Heart right ventricle (tissue), 16 donors: Measurements from ENCODE around the gene APCDD1. TPM values are rescaled to one million over a fixed set of nuclear protein-coding genes. Genes with fewer than 3 reads are reported as not detected.

Experiments used
- ATAC-seq, 8 donors: fragments of 200-7000 bp; cut with Tn5 transposase; one replicate each; pipeline ENCODE4 v1.9.1; 2020; ENCODE audit warnings: mild to moderate bottlenecking in 8 of 8, moderate library complexity in 8 of 8, moderate number of reproducible peaks in 1 of 8
- DNase-seq, 2 donors: peaks; one replicate each; pipeline ENCODE4 v3.0.0-alpha.2; 2020
- H3K27ac ChIP-seq, 10 donors: fragments of 200-600 bp; sonication (generic) in 2 of 10; one replicate each; pipeline versions ENCODE4 v1.5.0 to v1.8.0; 2020 to 2022; ENCODE audit warnings: mild to moderate bottlenecking in 3 of 10
- H3K27me3 ChIP-seq, 7 donors: fragments of 200-600 bp; one replicate each; pipeline ENCODE4 v1.8.0; 2021 to 2022; ENCODE audit warnings: mild to moderate bottlenecking in 2 of 7
- H3K36me3 ChIP-seq, 9 donors: fragments of 200-600 bp; sonication (generic) in 1 of 9; one replicate each; pipeline versions ENCODE4 v1.5.0 to v1.8.0; 2020 to 2022; ENCODE audit warnings: mild to moderate bottlenecking in 2 of 9
- H3K4me1 ChIP-seq, 9 donors: fragments of 200-600 bp; sonication (generic) in 1 of 9; one replicate each; pipeline versions ENCODE4 v1.5.0 to v1.8.0; 2020 to 2022; ENCODE audit warnings: mild to moderate bottlenecking in 4 of 9
- H3K4me3 ChIP-seq, 10 donors: fragments of 200-600 bp; sonication (generic) in 2 of 10; one replicate each; pipeline versions ENCODE4 v1.5.0 to v1.8.0; 2020 to 2022; ENCODE audit warnings: mild to moderate bottlenecking in 7 of 10, moderate library complexity in 2 of 10
- H3K9me3 ChIP-seq, 11 donors: fragments of 200-600 bp in 10 of 11; sonication (generic) in 2 of 11; one replicate each; pipeline versions ENCODE4 v1.5.0 to v1.8.0; 2013 to 2022; ENCODE audit warnings: mild to moderate bottlenecking in 2 of 11, control low read depth in 1 of 11, moderate library complexity in 1 of 11
- CTCF ChIP-seq, 9 donors: fragments of 200-600 bp; sonication (generic) in 2 of 9; IDR thresholded peaks; one replicate each; pipeline versions ENCODE4 v1.5.0 to v1.8.0; 2021 to 2022; ENCODE audit warnings: antibody characterized with exemption in 9 of 9, mild to moderate bottlenecking in 5 of 9, moderate library complexity in 1 of 9
- WGBS, 2 donors: extraction: QIAGEN DNeasy Blood & Tissue Kit; methylation state at CpG; one replicate each; pipeline ENCODE4 v1.1.7; 2013; ENCODE audit warnings: inconsistent platforms in 1 of 2; 5-methylcytosine and 5-hydroxymethylcytosine counted together
- intact Hi-C, 10 donors: fragments of 100-400 bp; cut with DNase I; formaldehyde crosslinking; loops; one replicate each; pipeline versions ENCODE4 v1.11.1 to v1.14.2; 2022
- polyA plus RNA-seq, 2 donors: library from polyadenylated mRNA; stranded (reverse); fragments of 200-250 nt; gene quantifications; one replicate each; pipeline ENCODE4 v1.2.3, GENCODE V29; 2013
- total RNA-seq, 10 donors: library from RNA; stranded (reverse); fragmentation: NEBNext Ultra II Directional in 3 of 10; extraction: Animal tissue kit (Norgen Biotek cat#: 25700) in 3 of 10; gene quantifications; one replicate each; pipeline versions ENCODE4 v1.2.1 to v1.2.4, GENCODE V29; 2021 to 2023
- donor health status: Arrhythmogenic right ventricular cardiomyopathy.
- donor health status: ischemic (EF 13 %, LVEDD 7.1; RV severe dilation, severe dysfunction).
- donor health status: healthy with polysubstance abuse.
- donor health status: DM: no; HTN: yes; CAD: no.
- donor health status: DM: no; HTN: no; CAD: no.
- donor health status: ischemic (EF 25% LVEDD 6.9; RV normal size, moderate dysfunction).
- donor health status: ischemic (EF 25% LVEDD 5.7; RV mildly dilated, moderate dysfunction).
- donor health status: healthy.
- donor health status: DM: yes; HTN: yes; CAD: no.
- donor health status: Ischemic cardiomyopathy.
- donor health status: ischemic (EF 35%, LVEDD 5.7; RV mildly dilated, moderate dysfunction).
- donor health status: nonischemic (EF 11% LVEDD 7.7; RV severe dilation, severe dysfunction).
- donor health status: DM: yes; HTN: yes; CAD: no.
- donor health status: PGD.
- donor health status: ischemic (EF 29% LVEDD 5.4; RV normal size, mild dysfunction).
- donor health status: nonischemic (EF 23%, LVEDD 6.1; RV moderate dilation, normal function).

Gene APCDD1
- total and polyA plus RNA-seq, 12 donors: 10.2 to 40.4 (median 18.3) TPM

GRCh38 chr18:10413722-10414121, 40.7 kb upstream of the APCDD1 start:
- peaks cover 0 to 6% (median 0%) of the 10 kb centered on the region in 9 donors for H3K4me1 ChIP-seq
- intact Hi-C loops: no loop called here
- DNase-seq: no peak

GRCh38 chr18:10414293-10414842, 40.1 kb upstream of the APCDD1 start:
- Histone ChIP-seq H3K4me3 (no peak overlapping the region), H3K4me1 (peaks cover 0 to 6% (median 0%) of the 10 kb centered on the region in 9 donors), H3K9me3 (no peaks in the 10 kb centered on the region), H3K27me3 (no peaks in the 10 kb centered on the region), H3K27ac (no peak overlapping the region), H3K36me3 (no peaks in the 10 kb centered on the region)
- 93 to 94% methylated on average over 23 of the region's 23 CpGs for whole genome bisulfite sequencing, 2 donors
- DNase-seq: no peak
- no peak for TF ChIP-seq CTCF (IDR thresholded peaks at IDR 0.05)
- peak in 1 of 8 donors; percentile 19 for ATAC-seq
- intact Hi-C loops: no loop called here

More at GRCh38 chr18:10413722-10414121, 40.7 kb upstream of the APCDD1 start:
- no peaks in the 10 kb centered on the region for H3K36me3 ChIP-seq
- ATAC-seq: no peak
- H3K4me3 ChIP-seq: no peak overlapping the region
- H3K9me3 ChIP-seq: no peaks in the 10 kb centered on the region
- TF ChIP-seq CTCF (IDR thresholded peaks at IDR 0.05): no peak
- 74 to 92% methylated on average over 3 of the region's 3 CpGs for whole genome bisulfite sequencing, 2 donors
- no peaks in the 10 kb centered on the region for H3K27me3 ChIP-seq
- H3K27ac ChIP-seq: no peak overlapping the region

GRCh38 chr18:10416065-10416464, 38.4 kb upstream of the APCDD1 start:
- Histone ChIP-seq H3K36me3 (no peaks in the 10 kb centered on the region), H3K27me3 (no peaks in the 10 kb centered on the region), H3K27ac (no peak overlapping the region), H3K9me3 (peaks cover 0 to 12% (median 0%) of the 10 kb centered on the region in 11 donors), H3K4me3 (no peak overlapping the region), H3K4me1 (no peaks in the 10 kb centered on the region)
- ATAC-seq: no peak
- DNase-seq: no peak
- TF ChIP-seq CTCF (IDR thresholded peaks at IDR 0.05): no peak
- WGBS, 2 donors: 79 to 86% methylated on average over 9 of the region's 9 CpGs
- intact Hi-C loops: no loop called here

- Histone ChIP-seq H3K36me3 (no peaks in the 10 kb centered on the region), H3K27me3 (no peaks in the 10 kb centered on the region), H3K4me1 (peaks cover 0 to 3% (median under 1%) of the 10 kb centered on the region in 9 donors), H3K4me3 (no peak overlapping the region), H3K27ac (no peak overlapping the region), H3K9me3 (peaks cover 0 to 12% (median 0%) of the 10 kb centered on the region in 11 donors)
- no peak for TF ChIP-seq CTCF (IDR thresholded peaks at IDR 0.05)
- intact Hi-C loops: no loop called here
- WGBS, 2 donors: 97 to 98% methylated on average over 3 of the region's 3 CpGs
- DNase-seq: no peak
- ATAC-seq: no peak
These were observed 37.2 kb upstream of the APCDD1 start for GRCh38 chr18:10417191-10417590.
